ENCODE measurements around the gene ESYT2.

Gene ESYT2

GRCh38 chr7:158684329-158684728 lies 145.0 kb downstream of the ESYT2 start:
- peak; percentile 75 for DNase-seq

GRCh38 chr7:158683541-158683940 lies 145.8 kb downstream of the ESYT2 start:
- DNase-seq, result no peak

- DNase-seq, result no peak
These were observed 146.9 kb downstream of the ESYT2 start for GRCh38 chr7:158682456-158682855.
